HCT116 (cell line): ENCODE measurements around the gene NLRC5. TPM values are rescaled to one million over a fixed set of nuclear protein-coding genes. Genes with fewer than 3 reads are reported as not detected.

ENCODE experiments used
- ATAC-seq: fragments of 200-7000 bp; cut with Tn5 transposase; 2 replicates; pipeline ENCODE4 v1.9.1; 2020; ENCODE audit warnings: mild to moderate bottlenecking, moderate library complexity
- BruUV-seq: library from RNA; stranded (reverse); fragments of 400-500 nt; replicated peaks from 2 replicates; lab custom pipeline; 2021; lab: Mats Ljungman, UMichigan
- CTCF ChIA-PET: fragments of 300-600 bp; sonication (Branson Sonifier 250); formaldehyde crosslinking; loops from one replicate; lab custom pipeline; 2021; ENCODE audit warnings: antibody characterized with exemption; lab: Charles Lee
- POLR2A ChIA-PET: fragments of 300-600, 350-600 bp; sonication (Branson Sonifier 250); formaldehyde crosslinking; loops from one replicate; lab custom pipeline; 2021; ENCODE audit warnings: antibody characterized with exemption; lab: Charles Lee
- RAD21 ChIA-PET, 2 experiments: fragments of 300-600 bp; sonication (Branson Sonifier 250); formaldehyde crosslinking; loops; one replicate each; lab custom pipeline; 2023; ENCODE audit warnings: low total read pairs in 2 of 2; ENCODE audit not compliant: uncharacterized antibody in 2 of 2, unreplicated experiment in 2 of 2, low non-redundant PET in 1 of 2; lab: Charles Lee
- DNase-seq: peaks from one replicate; pipeline ENCODE4 v3.0.0-alpha.2; 2010; ENCODE audit warnings: low read depth, low spot score
- H2AFZ ChIP-seq: fragments of 200-600 bp; shearing (Covaris generic), sonication (generic); 2 replicates; pipeline ENCODE4 v1.6.1; 2017; ENCODE audit warnings: low read depth, mixed run types, mixed read lengths, antibody characterized with exemption, low read length; ENCODE audit not compliant: poor library complexity, severe bottlenecking
- H3K27ac ChIP-seq: 2 replicates; pipeline ENCODE4 v1.5.1; 2012; ENCODE audit warnings: low read depth, low read length
- H3K27me3 ChIP-seq: fragments of 200-600 bp; sonication (generic); 2 replicates; pipeline ENCODE4 v1.6.1; 2016; ENCODE audit warnings: mixed run types, low read length, mixed read lengths; ENCODE audit not compliant: insufficient read depth
- H3K36me3 ChIP-seq, 2 experiments: fragments of 200-500 bp in 1 of 2; fragments of 200-600 bp in 1 of 2; sonication (Bioruptor generic) in 1 of 2; sonication (generic) in 1 of 2; 2 replicates each; pipeline versions ENCODE4 v1.5.1 to v1.6.1; 2014 to 2016; ENCODE audit warnings: low read length in 2 of 2, inconsistent platforms in 1 of 2, mixed read lengths in 1 of 2, mixed run types in 1 of 2; ENCODE audit not compliant: insufficient read depth in 2 of 2, control insufficient read depth in 1 of 2
- H3K4me1 ChIP-seq, 2 experiments: fragments of 200-600 bp in 1 of 2; sonication (generic) in 1 of 2; 2 replicates each; pipeline versions ENCODE4 v1.5.1 to v1.6.1; 2012 to 2017; ENCODE audit warnings: low read length in 2 of 2, inconsistent platforms in 1 of 2, mild to moderate bottlenecking in 1 of 2, mixed read lengths in 1 of 2, mixed run types in 1 of 2, moderate library complexity in 1 of 2; ENCODE audit not compliant: insufficient read depth in 2 of 2, control insufficient read depth in 1 of 2
- H3K4me2 ChIP-seq: fragments of 200-600 bp; sonication (generic); 2 replicates; pipeline ENCODE4 v1.6.1; 2017; ENCODE audit warnings: mixed run types, low read length, mixed read lengths
- H3K4me3 ChIP-seq, 2 experiments: fragments of 200-600 bp in 1 of 2; sonication (generic) in 1 of 2; replicated peaks in 1 of 2; 2 replicates each; pipeline ENCODE4 v1.5.1; 2011 to 2016; ENCODE audit warnings: low read length in 2 of 2, control low read depth in 1 of 2, low read depth in 1 of 2, mild to moderate bottlenecking in 1 of 2, mixed read lengths in 1 of 2, mixed run types in 1 of 2
- H3K79me2 ChIP-seq: fragments of 200-600 bp; sonication (generic); 2 replicates; pipeline ENCODE4 v1.6.1; 2017; ENCODE audit warnings: mild to moderate bottlenecking, mixed run types, low read length, moderate library complexity, mixed read lengths; ENCODE audit not compliant: insufficient read depth
- H3K9ac ChIP-seq: fragments of 200-600 bp; sonication (generic); 2 replicates; pipeline ENCODE4 v1.6.1; 2016; ENCODE audit warnings: low read length, mixed read lengths
- H3K9me2 ChIP-seq: fragments of 200-600 bp; sonication (generic), shearing (Covaris generic); 2 replicates; pipeline ENCODE4 v1.6.1; 2017; ENCODE audit warnings: mixed run types, mild to moderate bottlenecking, moderate library complexity; ENCODE audit not compliant: insufficient read depth
- H3K9me3 ChIP-seq, 2 experiments: fragments of 200-500 bp in 1 of 2; fragments of 200-600 bp in 1 of 2; sonication (Bioruptor generic) in 1 of 2; sonication (generic) in 1 of 2; 2 replicates each; pipeline ENCODE4 v1.6.1; 2014 to 2017; ENCODE audit warnings: low read length in 2 of 2, mixed read lengths in 2 of 2, inconsistent platforms in 1 of 2, low read depth in 1 of 2, mild to moderate bottlenecking in 1 of 2, mixed run types in 1 of 2, moderate library complexity in 1 of 2; ENCODE audit not compliant: control insufficient read depth in 1 of 2, insufficient read depth in 1 of 2
- H4K20me1 ChIP-seq: fragments of 200-600 bp; sonication (generic), shearing (Covaris generic); 2 replicates; pipeline ENCODE4 v1.6.1; 2017; ENCODE audit warnings: mixed run types, mild to moderate bottlenecking, moderate library complexity; ENCODE audit not compliant: insufficient read depth
- FOSL1 ChIP-seq: IDR thresholded peaks from 2 replicates; pipeline ENCODE4 v1.6.1; 2012; ENCODE audit warnings: low read depth
- JUND ChIP-seq: IDR thresholded peaks from 2 replicates; pipeline ENCODE4 v1.6.1; 2012
- POLR2A ChIP-seq: IDR thresholded peaks from 2 replicates; pipeline ENCODE4 v1.7.0; 2011; ENCODE audit warnings: borderline replicate concordance; ENCODE audit not compliant: insufficient read depth, insufficient read length; ENCODE audit errors: extremely low read depth
- POLR2AphosphoS5 ChIP-seq: IDR thresholded peaks from 2 replicates; pipeline ENCODE4 v1.6.1; 2011; ENCODE audit warnings: mild to moderate bottlenecking, low read depth, low read length, moderate library complexity
- SIN3A ChIP-seq: IDR thresholded peaks from 2 replicates; pipeline ENCODE4 v1.6.1; 2012; ENCODE audit warnings: low read depth
- SRF ChIP-seq: IDR thresholded peaks from 2 replicates; pipeline ENCODE4 v1.6.1; 2012; ENCODE audit warnings: low read depth
- ZBTB33 ChIP-seq: IDR thresholded peaks from 2 replicates; pipeline ENCODE4 v1.6.1; 2011; ENCODE audit warnings: mild to moderate bottlenecking, low read length, moderate library complexity; ENCODE audit not compliant: insufficient replicate concordance; ENCODE audit errors: extremely low read depth
- intact Hi-C: fragments of 100-400 bp; cut with micrococcal nuclease; formaldehyde crosslinking; loops from 2 replicates; pipeline ENCODE4 v1.10.0; 2022
- total RNA-seq: library from RNA; stranded (reverse); gene quantifications from one replicate; pipeline ENCODE4 v1.2.1, GENCODE V29; 2021; ENCODE audit not compliant: unreplicated experiment

Gene NLRC5
- total RNA-seq, 1 experiment from 2014 or later: 10.4 TPM

- Histone ChIP-seq H4K20me1 (no peaks in the 10 kb centered on the region), H3K4me2 (no peak overlapping the region), H3K9me3 (no peaks in the 10 kb centered on the region), H3K9ac (no peak overlapping the region), H3K27me3 (no peaks in the 10 kb centered on the region), H3K27ac (no peak overlapping the region), H3K79me2 (no peaks in the 10 kb centered on the region), H3K4me1 (peaks cover 0 to 3% of the 10 kb centered on the region in 2 experiments; a peak in 1 of 4 replicates), H3K4me3 (no peak overlapping the region), H3K36me3 (peaks cover 27 to 33% of the 10 kb centered on the region in 2 experiments; a peak in 3 of 4 replicates), H3K9me2 (no peaks in the 10 kb centered on the region), H2AFZ (no peak overlapping the region)
- ChIA-PET CTCF (interaction anchor here (1.2 kb wide), 1 partner anchor 18 kb away, joined by 5 read pairs; no protein-coding TSS in a partner anchor), RAD21 (no interaction called here), POLR2A (interaction anchor here (4.4 kb wide), 1 partner anchor 15 kb away, joined by 25 read pairs; the partner anchor contains the start of gene HERPUD1)
- BruUV-seq: TSS peak; percentile 1
- TF ChIP-seq JUND (0 out of 2 replicates have a peak, but pooled peaks have one; percentile 8), POLR2AphosphoS5 (peak; percentile 40), SRF (peak; percentile 76), FOSL1 (no peak)
- DNase-seq: no peak
- ATAC-seq: no peak
- intact Hi-C loops: no loop called here
These were observed 42.4 kb upstream of the NLRC5 start for GRCh38 chr16:56946767-56947603.

GRCh38 chr16:56947604-56947995 lies 41.8 kb upstream of the NLRC5 start:
- ATAC-seq (no peak), DNase-seq (no peak)
- H3K27ac ChIP-seq: no peak overlapping the region
- no TSS peak for BruUV-seq
- H3K9ac ChIP-seq: no peak overlapping the region
- no peak for TF ChIP-seq POLR2A
- TF ChIP-seq ZBTB33: no peak
- TF ChIP-seq JUND: no peak
- peak; percentile 8; the same call in 1 of the 2 replicates for TF ChIP-seq POLR2AphosphoS5
- no peak for TF ChIP-seq SIN3A
- no peaks in the 10 kb centered on the region for H3K27me3 ChIP-seq
- intact Hi-C loops: no loop called here
- no peaks in the 10 kb centered on the region for H3K9me3 ChIP-seq
- no peak overlapping the region for H3K4me2 ChIP-seq
- ChIA-PET CTCF (interaction anchor here (1.2 kb wide), 1 partner anchor 17 kb away, joined by 5 read pairs; no protein-coding TSS in a partner anchor), POLR2A (interaction anchor here (4.4 kb wide), 1 partner anchor 15 kb away, joined by 25 read pairs; the partner anchor contains the start of gene HERPUD1), RAD21 (no interaction called here)
- peaks cover 0 to 3% of the 10 kb centered on the region in 2 experiments; a peak in 1 of 4 replicates for H3K4me1 ChIP-seq
- no peaks in the 10 kb centered on the region for H3K79me2 ChIP-seq
- H2AFZ ChIP-seq: no peak overlapping the region
- no peak overlapping the region for H3K4me3 ChIP-seq
- no peaks in the 10 kb centered on the region for H3K9me2 ChIP-seq
- H3K36me3 ChIP-seq: peaks cover 20 to 27% of the 10 kb centered on the region in 2 experiments; a peak in 3 of 4 replicates
- H4K20me1 ChIP-seq: no peaks in the 10 kb centered on the region
